H1 (cell line): Measurements from ENCODE around the gene ADSS2. TPM values are rescaled to one million over a fixed set of nuclear protein-coding genes. Genes with fewer than 3 reads are reported as not detected.

Source experiments
- ATF3 ChIP-seq: IDR thresholded peaks from 2 replicates; pipeline ENCODE4 v1.6.1; 2011; ENCODE audit warnings: low read depth, mild to moderate bottlenecking, low read length; ENCODE audit not compliant: insufficient read depth
- BACH1 ChIP-seq: IDR thresholded peaks from 2 replicates; pipeline ENCODE4 v1.6.1; 2012; ENCODE audit warnings: low read length, improper control_type of control experiment
- BRCA1 ChIP-seq: IDR thresholded peaks from 2 replicates; pipeline ENCODE4 v1.6.1; 2012; ENCODE audit warnings: low read depth, low read length, improper control_type of control experiment
- CTBP2 ChIP-seq: IDR thresholded peaks from 2 replicates; pipeline ENCODE4 v1.7.0; 2011; ENCODE audit warnings: borderline replicate concordance, mild to moderate bottlenecking, moderate library complexity, mixed read lengths, low read length; ENCODE audit not compliant: insufficient read depth, insufficient read length
- CTCF ChIP-seq, 3 experiments: IDR thresholded peaks; 1 replicate in 2 of 3; 2 replicates in 1 of 3; pipeline versions ENCODE4 v1.5.1 to v1.6.1; 2011; ENCODE audit warnings: low read length in 3 of 3, mild to moderate bottlenecking in 3 of 3, inconsistent platforms in 2 of 3, low read depth in 1 of 3, moderate library complexity in 1 of 3; ENCODE audit not compliant: insufficient read depth in 1 of 3; ENCODE audit errors: control extremely low read depth in 1 of 3
- E2F6 ChIP-seq: IDR thresholded peaks from 2 replicates; pipeline ENCODE4 v1.6.1; 2012; ENCODE audit warnings: inconsistent platforms
- GABPA ChIP-seq: IDR thresholded peaks from 2 replicates; pipeline ENCODE4 v1.6.1; 2011; ENCODE audit warnings: mild to moderate bottlenecking, low read length, moderate library complexity, borderline replicate concordance; ENCODE audit not compliant: insufficient read depth
- GTF2F1 ChIP-seq: IDR thresholded peaks from 2 replicates; pipeline ENCODE4 v1.6.1; 2012; ENCODE audit warnings: low read depth, low read length, improper control_type of control experiment, borderline replicate concordance
- JUND ChIP-seq: IDR thresholded peaks from 2 replicates; pipeline ENCODE4 v1.6.1; 2011; ENCODE audit warnings: mild to moderate bottlenecking, improper control_type of control experiment, low read length
- KDM4A ChIP-seq: IDR thresholded peaks from one replicate; pipeline ENCODE4 v1.7.1; 2012; ENCODE audit warnings: low read depth, mild to moderate bottlenecking, moderate library complexity, low read length, inconsistent platforms; ENCODE audit not compliant: severe bottlenecking
- MAX ChIP-seq: IDR thresholded peaks from 2 replicates; pipeline ENCODE4 v1.6.1; 2012; ENCODE audit warnings: inconsistent platforms
- NRF1 ChIP-seq: IDR thresholded peaks from 2 replicates; pipeline ENCODE4 v1.6.1; 2011; ENCODE audit warnings: mild to moderate bottlenecking, low read depth, low read length, improper control_type of control experiment
- RAD21 ChIP-seq, 2 experiments: IDR thresholded peaks in 1 of 2; conservative IDR thresholded peaks in 1 of 2; 2 replicates each; pipeline ENCODE4 v1.6.1; 2011; ENCODE audit warnings: low read depth in 2 of 2, low read length in 2 of 2, improper control_type of control experiment in 1 of 2, inconsistent platforms in 1 of 2, mild to moderate bottlenecking in 1 of 2, moderate library complexity in 1 of 2
- RXRA ChIP-seq: IDR thresholded peaks from 2 replicates; pipeline ENCODE4 v1.6.1; 2011; ENCODE audit warnings: low read depth, mild to moderate bottlenecking, low read length, moderate library complexity; ENCODE audit not compliant: insufficient read depth
- SIN3A ChIP-seq, 2 experiments: IDR thresholded peaks in 1 of 2; conservative IDR thresholded peaks in 1 of 2; 2 replicates each; pipeline ENCODE4 v1.6.1; 2011 to 2012; ENCODE audit warnings: low read length in 2 of 2, improper control_type of control experiment in 1 of 2, low read depth in 1 of 2, mild to moderate bottlenecking in 1 of 2
- SIRT6 ChIP-seq: IDR thresholded peaks from one replicate; pipeline ENCODE4 v1.7.1; 2012; ENCODE audit warnings: low read length, inconsistent platforms
- SP4 ChIP-seq: IDR thresholded peaks from 2 replicates; pipeline ENCODE4 v1.6.1; 2012; ENCODE audit warnings: low read length, inconsistent platforms
- YY1 ChIP-seq: IDR thresholded peaks from 2 replicates; pipeline ENCODE4 v1.6.1; 2011; ENCODE audit warnings: low read depth, mild to moderate bottlenecking, low read length
- ZNF274 ChIP-seq: IDR thresholded peaks from 2 replicates; pipeline ENCODE4 v1.7.0; 2012; ENCODE audit warnings: low read length, borderline replicate concordance; ENCODE audit errors: extremely low read depth
- polyA plus RNA-seq, 7 experiments: library from polyadenylated mRNA; depleted of rRNA in 3 of 7; stranded (reverse) in 5 of 7; unstranded in 2 of 7; fragments of >200 nt in 5 of 7; fragments of 200-250 nt in 2 of 7; gene quantifications; 1 replicate in 5 of 7; 2 replicates in 1 of 7; 4 replicates in 1 of 7; pipeline versions ENCODE4 v1.2.1 to v1.2.3, GENCODE V29; 2011 to 2013; ENCODE audit warnings: missing spikeins in 2 of 7, mixed read lengths in 2 of 7
- total RNA-seq: library from RNA; stranded (reverse); fragmentation: NEBNext Ultra II Directional; extraction: Animal tissue kit (Norgen Biotek cat#: 25700); gene quantifications from 2 replicates; pipeline ENCODE4 v1.2.1, GENCODE V29; 2021

The ADSS2 gene
- total and polyA plus RNA-seq, 2 of the 8 experiments (the other 6 are each of a cell fraction or from before 2014, with no cell fraction given), result 29.8 to 108 TPM

GRCh38 chr1:244450597-244451538 lies 841 bp downstream of the ADSS2 start (continued):
- no peak for TF ChIP-seq ATF3
- no peak for TF ChIP-seq SIN3A (conservative IDR thresholded peaks at IDR 0.05 in 1 of 2, IDR thresholded peaks at IDR 0.05 in 1 of 2; ENCODE audit: low read depth in 1 of 2, low read length in 2 of 2)
- no peak for TF ChIP-seq NRF1
- no peak; the same call in 1 of the 2 replicates for TF ChIP-seq E2F6
- TF ChIP-seq RAD21 (IDR thresholded peaks at IDR 0.05 in 1 of 2, conservative IDR thresholded peaks at IDR 0.05 in 1 of 2; ENCODE audit: low read depth in 2 of 2, low read length in 2 of 2), result no peak
- TF ChIP-seq KDM4A, result no peak
- peak; percentile 74 for TF ChIP-seq YY1
- TF ChIP-seq MAX, result peak; percentile 50; the same call in 1 of the 2 replicates
- TF ChIP-seq JUND, result no peak
- TF ChIP-seq SP4, result no peak
- no peak for TF ChIP-seq GTF2F1
- no peak for TF ChIP-seq GABPA
- TF ChIP-seq CTBP2, result no peak
- TF ChIP-seq CTCF (IDR thresholded peaks at IDR 0.05; ENCODE audit: control extremely low read depth in 1 of 3, insufficient read depth in 1 of 3, low read depth in 1 of 3, low read length in 3 of 3), result no peak
- no peak for TF ChIP-seq ZNF274
- no peak for TF ChIP-seq BRCA1
- no peak for TF ChIP-seq SIRT6
- TF ChIP-seq BACH1, result no peak
- no peak for TF ChIP-seq RXRA
